ENCODE measurements around the gene CLGN.
A peak's percentile ranks its signal among the peaks of the same experiment; 100 is the strongest.

The CLGN gene

GRCh38 chr4:140374130-140374477 lies 53.3 kb downstream of the CLGN start:
- DNase-seq = no peak

- DNase-seq = peak; percentile 91
Observed at GRCh38 chr4:140373328-140374129, 53.9 kb downstream of the CLGN start, which contains the start of gene SCOC. SCOC (plus strand) TSS chr4:140373646; CDS start chr4:140379171, 5,525 bp downstream.

- DNase-seq = no peak
Observed at GRCh38 chr4:140372751-140373327, 54.6 kb downstream of the CLGN start.

- no peak for DNase-seq
Observed at GRCh38 chr4:140368686-140369085, 58.8 kb downstream of the CLGN start.

GRCh38 chr4:140367738-140368137 lies 59.7 kb downstream of the CLGN start:
- DNase-seq = no peak

GRCh38 chr4:140363558-140363957 lies 63.9 kb downstream of the CLGN start:
- no peak for DNase-seq

- DNase-seq = no peak
Observed at GRCh38 chr4:140363051-140363450, 64.4 kb downstream of the CLGN start.

- DNase-seq = no peak
Observed at GRCh38 chr4:140361099-140361498, 66.3 kb downstream of the CLGN start.

- DNase-seq = peak; percentile 42
Observed at GRCh38 chr4:140359562-140360427, 67.7 kb downstream of the CLGN start.

- DNase-seq = no peak
Observed at GRCh38 chr4:140358281-140358680, 69.2 kb downstream of the CLGN start.

- DNase-seq = no peak
Observed at GRCh38 chr4:140357868-140358267, 69.6 kb downstream of the CLGN start.

- no peak for DNase-seq
Observed at GRCh38 chr4:140355288-140355687, 72.2 kb downstream of the CLGN start.

- DNase-seq = no peak
Observed at GRCh38 chr4:140353786-140354185, 73.7 kb downstream of the CLGN start.

- DNase-seq = no peak
Observed at GRCh38 chr4:140351093-140352075, 76.1 kb downstream of the CLGN start.

- no peak for DNase-seq
Observed at GRCh38 chr4:140349816-140350215, 77.6 kb downstream of the CLGN start.

GRCh38 chr4:140346136-140346535 lies 81.3 kb downstream of the CLGN start:
- no peak for DNase-seq

- no peak for DNase-seq
Observed at GRCh38 chr4:140344621-140345020, 82.8 kb downstream of the CLGN start.

- DNase-seq = no peak
Observed at GRCh38 chr4:140344101-140344500, 83.3 kb downstream of the CLGN start.

GRCh38 chr4:140343303-140343702 lies 84.1 kb downstream of the CLGN start:
- no peak for DNase-seq

- DNase-seq = no peak
Observed at GRCh38 chr4:140342620-140343019, 84.8 kb downstream of the CLGN start.

All from SHP77 treated with DMSO at 0.1 percent for 48 hours (cell line).